ENCODE results near the gene SLC6A5. TPM values are rescaled to one million over a fixed set of nuclear protein-coding genes. Genes with fewer than 3 reads are reported as not detected.

SLC6A5 gene
- total RNA-seq, 1 experiment from 2014 or later, result not detected

DNA sequence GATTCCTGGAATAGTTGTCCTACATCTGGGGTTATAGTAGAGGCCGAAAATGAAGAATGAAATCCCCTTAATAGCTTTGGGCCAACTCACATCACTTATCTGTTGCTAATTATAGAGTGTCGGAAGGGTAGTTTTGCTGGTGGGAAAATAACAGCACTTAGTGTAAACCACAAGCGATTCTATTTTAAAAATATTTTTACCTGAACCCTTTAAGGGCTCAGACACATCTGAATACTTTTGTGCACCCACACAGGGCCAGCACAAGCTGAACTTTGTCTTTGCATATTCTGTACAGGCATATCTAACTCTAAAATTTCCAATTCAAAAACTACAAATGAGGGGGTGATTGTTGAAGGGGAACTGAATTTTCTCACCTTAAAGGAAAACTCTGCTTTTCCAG is 27.6 kb downstream of the SLC6A5 start:
- H2AK5ac ChIP-seq (ENCODE audit: insufficient read length, low read length), result no peak overlapping the region
- H3K9ac ChIP-seq (ENCODE audit: extremely low read depth, insufficient read length, low read length), result no peak overlapping the region
- no peak overlapping the region for H3K14ac ChIP-seq (ENCODE audit: insufficient read depth, low read length)
- H3K23ac ChIP-seq (ENCODE audit: insufficient read length, low read depth, low read length), result no peak overlapping the region
- peaks cover 10% of the 10 kb centered on the region; the same call in 1 of the 2 replicates for H3K27me3 Mint-ChIP-seq (ENCODE audit: low read depth)
- no peaks in the 10 kb centered on the region for H3K79me1 ChIP-seq (ENCODE audit: insufficient read depth, low read depth, low read length, poor library complexity, severe bottlenecking)
- H2BK12ac ChIP-seq (ENCODE audit: insufficient read length, low read depth, low read length), result no peak overlapping the region
- TF ChIP-seq, protein P1, sequence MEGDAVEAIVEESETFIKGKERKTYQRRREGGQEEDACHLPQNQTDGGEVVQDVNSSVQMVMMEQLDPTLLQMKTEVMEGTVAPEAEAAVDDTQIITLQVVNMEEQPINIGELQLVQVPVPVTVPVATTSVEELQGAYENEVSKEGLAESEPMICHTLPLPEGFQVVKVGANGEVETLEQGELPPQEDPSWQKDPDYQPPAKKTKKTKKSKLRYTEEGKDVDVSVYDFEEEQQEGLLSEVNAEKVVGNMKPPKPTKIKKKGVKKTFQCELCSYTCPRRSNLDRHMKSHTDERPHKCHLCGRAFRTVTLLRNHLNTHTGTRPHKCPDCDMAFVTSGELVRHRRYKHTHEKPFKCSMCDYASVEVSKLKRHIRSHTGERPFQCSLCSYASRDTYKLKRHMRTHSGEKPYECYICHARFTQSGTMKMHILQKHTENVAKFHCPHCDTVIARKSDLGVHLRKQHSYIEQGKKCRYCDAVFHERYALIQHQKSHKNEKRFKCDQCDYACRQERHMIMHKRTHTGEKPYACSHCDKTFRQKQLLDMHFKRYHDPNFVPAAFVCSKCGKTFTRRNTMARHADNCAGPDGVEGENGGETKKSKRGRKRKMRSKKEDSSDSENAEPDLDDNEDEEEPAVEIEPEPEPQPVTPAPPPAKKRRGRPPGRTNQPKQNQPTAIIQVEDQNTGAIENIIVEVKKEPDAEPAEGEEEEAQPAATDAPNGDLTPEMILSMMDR (conservative IDR thresholded peaks at IDR 0.05), result no peak
- H3K23me2 ChIP-seq (ENCODE audit: insufficient read length, low read depth, low read length, poor library complexity, severe bottlenecking), result no peaks in the 10 kb centered on the region
- no peak for DNase-seq
- H4K5ac ChIP-seq (ENCODE audit: insufficient read length, low read depth, low read length), result no peak overlapping the region
- no peaks in the 10 kb centered on the region for H3K79me2 ChIP-seq (ENCODE audit: insufficient read depth, low read length)
- no peak overlapping the region for H3T11ph ChIP-seq (ENCODE audit: low read length)
- no peak overlapping the region for H3K4me2 ChIP-seq (ENCODE audit: insufficient read depth, insufficient read length, low read length)
- no peak overlapping the region for H4K8ac ChIP-seq (replicated peaks; ENCODE audit: insufficient read length, low read depth, low read length)
- no peak overlapping the region for H2BK20ac ChIP-seq (ENCODE audit: low read depth, low read length, poor library complexity, severe bottlenecking)
- H3K36me3 Mint-ChIP-seq (ENCODE audit: insufficient read depth in 1 of 3, low read depth in 3 of 3), result no peaks in the 10 kb centered on the region
- peaks cover 22 to 24% of the 10 kb centered on the region in 2 experiments for H3K4me1 Mint-ChIP-seq
- H4K20me1 ChIP-seq (ENCODE audit: control insufficient read depth, insufficient read depth, insufficient read length), result no peaks in the 10 kb centered on the region
- H3K9me3 ChIP-seq (ENCODE audit: control insufficient read depth, low read depth, low read length), result no peaks in the 10 kb centered on the region
- WGBS (ENCODE audit: extremely low coverage, insufficient read length, low lambda C conversion rate), result no CpG with 5 or more reads among the region's 3 CpGs
- no peak overlapping the region for H3K4me3 Mint-ChIP-seq
- no peak overlapping the region for H2BK5ac ChIP-seq (ENCODE audit: insufficient read length, low read length)
- no peak overlapping the region for H2BK120ac ChIP-seq (ENCODE audit: low read depth, low read length, poor library complexity, severe bottlenecking)
- H3K4me1 ChIP-seq (ENCODE audit: insufficient read depth, low read length), result peaks cover 5% of the 10 kb centered on the region; the same call in 1 of the 2 replicates
- H3K27me3 ChIP-seq (ENCODE audit: insufficient read depth, low read length), result no peaks in the 10 kb centered on the region
- no peak overlapping the region for H3K56ac ChIP-seq (ENCODE audit: insufficient read length, low read depth, low read length)
- no peak overlapping the region for H3K27ac Mint-ChIP-seq
- no peak overlapping the region for H2AFZ ChIP-seq (ENCODE audit: low read length)
- no peaks in the 10 kb centered on the region; a peak in 1 of 5 replicates for H3K9me3 Mint-ChIP-seq
- H3K18ac ChIP-seq (ENCODE audit: insufficient read length, low read depth, low read length), result no peak overlapping the region
- no peak overlapping the region for H4K91ac ChIP-seq (ENCODE audit: insufficient read length, low read depth, low read length)
- no peak overlapping the region for H3K4ac ChIP-seq (ENCODE audit: low read depth, low read length)
- no peak overlapping the region for H3K27ac ChIP-seq (ENCODE audit: insufficient read length, low read depth, low read length)
- H2BK15ac ChIP-seq (ENCODE audit: low read depth, low read length), result no peak overlapping the region

Measured in H9 (cell line).